Breast epithelium (tissue), 4 donors: ENCODE results near the gene NOD2. TPM values are rescaled to one million over a fixed set of nuclear protein-coding genes. Genes with fewer than 3 reads are reported as not detected.

Experiments
- DNase-seq, 2 donors: peaks; one replicate each; pipeline ENCODE4 v3.0.0-alpha.2; 2019; ENCODE audit warnings: low spot score in 2 of 2
- H3K27ac ChIP-seq, 2 donors: fragments of 200-600 bp; sonication (generic) in 1 of 2; one replicate each; pipeline ENCODE4 v1.5.1; 2016 to 2019; ENCODE audit warnings: mild to moderate bottlenecking in 1 of 2
- H3K27me3 ChIP-seq, 2 donors: fragments of 200-600 bp; sonication (generic) in 1 of 2; one replicate each; pipeline versions ENCODE4 v1.5.1 to v1.6.0; 2017 to 2019; ENCODE audit warnings: control low read depth in 1 of 2, mild to moderate bottlenecking in 1 of 2
- H3K36me3 ChIP-seq: fragments of 200-600 bp; one replicate; pipeline ENCODE4 v1.5.1; 2019
- H3K4me1 ChIP-seq, 2 donors: fragments of 200-600 bp; sonication (generic); one replicate each; pipeline ENCODE4 v1.5.1; 2016 to 2019; ENCODE audit warnings: control low read depth in 1 of 2
- H3K4me3 ChIP-seq, 3 donors: fragments of 200-600 bp; sonication (generic); 1 replicate in 2 of 3; 2 replicates in 1 of 3; pipeline ENCODE4 v1.5.1; 2016 to 2019; ENCODE audit warnings: mild to moderate bottlenecking in 3 of 3, moderate library complexity in 2 of 3
- H3K9me3 ChIP-seq, 2 donors: fragments of 200-600 bp; sonication (generic) in 1 of 2; one replicate each; pipeline ENCODE4 v1.5.1; 2016 to 2019; ENCODE audit warnings: control low read depth in 1 of 2
- CTCF ChIP-seq, 3 donors: fragments of 450-650 bp; IDR thresholded peaks; one replicate each; pipeline ENCODE4 v1.5.1; 2016 to 2017; ENCODE audit warnings: antibody characterized with exemption in 3 of 3, mild to moderate bottlenecking in 3 of 3, moderate library complexity in 3 of 3
- POLR2A ChIP-seq: fragments of 450-650 bp; IDR thresholded peaks from one replicate; pipeline ENCODE4 v1.6.1; 2016; ENCODE audit warnings: antibody characterized with exemption, mild to moderate bottlenecking, moderate library complexity
- POLR2AphosphoS5 ChIP-seq, 3 donors: sonication (generic); formaldehyde crosslinking; IDR thresholded peaks; one replicate each; pipeline ENCODE4 v1.6.1; 2017; ENCODE audit warnings: antibody characterized with exemption in 3 of 3
- intact Hi-C: fragments of 100-400 bp; cut with DNase I; formaldehyde crosslinking; loops from one replicate; pipeline ENCODE4 v1.15.1; 2023; ENCODE audit warnings: low total_unique reads
- total RNA-seq, 3 donors: library from RNA; depleted of rRNA; stranded (reverse); fragments of >200 nt; gene quantifications; one replicate each; pipeline ENCODE4 v1.1.0, GENCODE V29; 2016

Gene NOD2
- 1 to 10 TPM; 2.6 to 4.9 (median 3.8) TPM for total RNA-seq

GRCh38 chr16:50692999-50693781 is at the start of gene NOD2:
NOD2 (plus strand) TSS chr16:50693606; CDS start chr16:50699496, 5,890 bp downstream.
- intact Hi-C loops: no loop called here
- DNase-seq: no peak
- peak within 1 kb of the TSS; percentile 46 to 73 (median 56) for H3K4me3 ChIP-seq
- H3K4me1 ChIP-seq: peaks cover 11 to 12% of the 10 kb centered on the region in 2 donors
- no peaks in the 10 kb centered on the region for H3K27me3 ChIP-seq
- no peaks in the 10 kb centered on the region for H3K9me3 ChIP-seq
- TF ChIP-seq POLR2A: no peak
- no peak for TF ChIP-seq CTCF (IDR thresholded peaks at IDR 0.05)
- TF ChIP-seq POLR2AphosphoS5 (IDR thresholded peaks at IDR 0.05): no peak
- H3K36me3 ChIP-seq: no peaks in the 10 kb centered on the region
- H3K27ac ChIP-seq: peak within 1 kb of the TSS; percentile 29 to 51

- no peaks in the 10 kb centered on the region for H3K4me1 ChIP-seq
- no peaks in the 10 kb centered on the region for H3K9me3 ChIP-seq
- H3K27me3 ChIP-seq: no peaks in the 10 kb centered on the region
- DNase-seq: no peak
- no peak overlapping the region for H3K27ac ChIP-seq
- no peak for TF ChIP-seq POLR2A
- TF ChIP-seq POLR2AphosphoS5 (IDR thresholded peaks at IDR 0.05): no peak
- TF ChIP-seq CTCF (IDR thresholded peaks at IDR 0.05): no peak
- intact Hi-C loops: loop anchor here (5.0 kb wide), 1 partner anchor 177 kb away; no protein-coding TSS in a partner anchor
- H3K4me3 ChIP-seq: no peak overlapping the region
- no peaks in the 10 kb centered on the region for H3K36me3 ChIP-seq
These were observed 49.2 kb upstream of the NOD2 start for GRCh38 chr16:50644245-50644644.

- Histone ChIP-seq H3K36me3 (no peaks in the 10 kb centered on the region), H3K27me3 (no peaks in the 10 kb centered on the region), H3K4me3 (no peak overlapping the region), H3K4me1 (no peaks in the 10 kb centered on the region), H3K27ac (no peak overlapping the region), H3K9me3 (no peaks in the 10 kb centered on the region)
- intact Hi-C loops: loop anchor here (5.0 kb wide), 2 partner anchors 177 to 1453 kb away; no protein-coding TSS in a partner anchor
- TF ChIP-seq POLR2A (no peak), POLR2AphosphoS5 (IDR thresholded peaks at IDR 0.05) (peak in 1 of 3 donors; percentile 24), CTCF (IDR thresholded peaks at IDR 0.05) (peak in 2 of 3 donors; percentile 17 to 28)
- DNase-seq: no peak
These were observed 48.7 kb upstream of the NOD2 start for GRCh38 chr16:50644729-50645128.

- no peak overlapping the region for H3K27ac ChIP-seq
- DNase-seq: no peak
- H3K27me3 ChIP-seq: no peaks in the 10 kb centered on the region
- H3K36me3 ChIP-seq: no peaks in the 10 kb centered on the region
- intact Hi-C loops: loop anchor here (5.0 kb wide), 1 partner anchor 1452 kb away; no protein-coding TSS in a partner anchor
- no peak for TF ChIP-seq POLR2AphosphoS5 (IDR thresholded peaks at IDR 0.05)
- TF ChIP-seq POLR2A: no peak
- no peak for TF ChIP-seq CTCF (IDR thresholded peaks at IDR 0.05)
- no peaks in the 10 kb centered on the region for H3K4me1 ChIP-seq
- H3K9me3 ChIP-seq: no peaks in the 10 kb centered on the region
- H3K4me3 ChIP-seq: no peak overlapping the region
These were observed 47.7 kb upstream of the NOD2 start for GRCh38 chr16:50645563-50646220.

- H3K27me3 ChIP-seq: no peaks in the 10 kb centered on the region
- DNase-seq: no peak
- H3K27ac ChIP-seq: no peak overlapping the region
- no peaks in the 10 kb centered on the region for H3K36me3 ChIP-seq
- no peaks in the 10 kb centered on the region for H3K4me1 ChIP-seq
- TF ChIP-seq POLR2A: no peak
- TF ChIP-seq POLR2AphosphoS5 (IDR thresholded peaks at IDR 0.05): no peak
- TF ChIP-seq CTCF (IDR thresholded peaks at IDR 0.05): no peak
- intact Hi-C loops: loop anchor here (5.0 kb wide), 1 partner anchor 1451 kb away; no protein-coding TSS in a partner anchor
- no peaks in the 10 kb centered on the region for H3K9me3 ChIP-seq
- H3K4me3 ChIP-seq: no peak overlapping the region
These were observed 47.1 kb upstream of the NOD2 start for GRCh38 chr16:50646345-50646744.
